Smooth muscle cell (in vitro differentiated cells): ENCODE data around the gene FHIT. TPM values are rescaled to one million over a fixed set of nuclear protein-coding genes. Genes with fewer than 3 reads are reported as not detected.

ENCODE experiments used
- DNase-seq: peaks from one replicate; lab custom pipeline; 2025; ENCODE audit not compliant: unreplicated experiment; lab: John Stamatoyannopoulos, UW
- H2AFZ ChIP-seq: fragments of 200-600 bp; sonication (generic); 2 replicates; pipeline ENCODE4 v1.6.0; 2016; ENCODE audit warnings: antibody characterized with exemption, low read depth, mild to moderate bottlenecking
- H3F3A ChIP-seq: fragments of 200-600 bp; sonication (generic); 2 replicates; pipeline ENCODE4 v1.6.0; 2017; ENCODE audit warnings: antibody characterized with exemption, low read depth
- H3K27ac ChIP-seq: fragments of 200-600 bp; sonication (generic); 2 replicates; pipeline ENCODE4 v1.5.1; 2016; ENCODE audit warnings: low read depth, mild to moderate bottlenecking
- H3K27me3 ChIP-seq: fragments of 200-600 bp; sonication (generic); 2 replicates; pipeline ENCODE4 v1.6.1; 2016; ENCODE audit warnings: low read depth, mild to moderate bottlenecking
- H3K36me3 ChIP-seq: fragments of 200-600 bp; sonication (generic); 2 replicates; pipeline ENCODE4 v1.5.1; 2016; ENCODE audit warnings: low read depth
- H3K4me1 ChIP-seq: fragments of 200-600 bp; sonication (generic); 2 replicates; pipeline ENCODE4 v1.5.1; 2016; ENCODE audit warnings: low read depth
- H3K4me2 ChIP-seq: fragments of 200-600 bp; sonication (generic); 2 replicates; pipeline ENCODE4 v1.6.0; 2016; ENCODE audit warnings: mild to moderate bottlenecking
- H3K4me3 ChIP-seq: fragments of 200-600 bp; sonication (generic); 2 replicates; pipeline ENCODE4 v1.5.1; 2016; ENCODE audit warnings: mild to moderate bottlenecking
- H3K79me2 ChIP-seq: fragments of 200-600 bp; sonication (generic); 2 replicates; pipeline ENCODE4 v1.6.0; 2016; ENCODE audit warnings: low read depth, mild to moderate bottlenecking
- H3K9ac ChIP-seq: fragments of 200-600 bp; sonication (generic); 2 replicates; pipeline ENCODE4 v1.6.0; 2016; ENCODE audit warnings: low read depth
- H3K9me3 ChIP-seq: fragments of 200-600 bp; sonication (generic); replicated peaks from 2 replicates; pipeline ENCODE4 v1.5.1; 2016; ENCODE audit warnings: low read depth
- H4K20me1 ChIP-seq: fragments of 200-600 bp; sonication (generic); 2 replicates; pipeline ENCODE4 v1.6.0; 2016; ENCODE audit warnings: low read depth
- CTCF ChIP-seq: fragments of 200-600 bp; sonication (generic); IDR thresholded peaks from 2 replicates; pipeline ENCODE4 v1.5.1; 2017; ENCODE audit warnings: borderline replicate concordance, mild to moderate bottlenecking, antibody characterized with exemption; ENCODE audit not compliant: insufficient read depth, poor library complexity, severe bottlenecking
- WGBS: methylation state at CpG from one replicate; pipeline ENCODE4 v1.1.7; 2016; ENCODE audit warnings: low lambda C conversion rate; 5-methylcytosine and 5-hydroxymethylcytosine counted together
- polyA plus RNA-seq: library from polyadenylated mRNA; unstranded; fragments of >200 nt; fragmentation: Nextera tagmentation; extraction: Ambion mirVana; gene quantifications from 2 replicates; pipeline ENCODE4 v1.2.1, GENCODE V29; 2016
- total RNA-seq: library from RNA; depleted of rRNA; stranded (reverse); fragments of >200 nt; gene quantifications from 2 replicates; pipeline ENCODE4 v1.2.3, GENCODE V29; 2014

The FHIT gene
- total and polyA plus RNA-seq, 2 experiments from 2014 or later: 5.9 to 6.7 TPM

- H3K36me3 ChIP-seq: no peaks in the 10 kb centered on the region
Observed at GRCh38 chr3:60417576-60417975, 833.7 kb downstream of the FHIT start.

GRCh38 chr3:60414011-60414410 lies 837.2 kb downstream of the FHIT start:
- H4K20me1 ChIP-seq: no peaks in the 10 kb centered on the region
- H3K4me1 ChIP-seq: peaks cover 5% of the 10 kb centered on the region
- DNase-seq: no peak
- 92% methylated on average over 4 of the region's 4 CpGs for WGBS
- H3K36me3 ChIP-seq: no peaks in the 10 kb centered on the region
- H3K4me2 ChIP-seq: no peak overlapping the region
- no peaks in the 10 kb centered on the region for H3K27me3 ChIP-seq
- no peak overlapping the region for H2AFZ ChIP-seq
- no peak for TF ChIP-seq CTCF
- no peaks in the 10 kb centered on the region for H3K9me3 ChIP-seq
- no peaks in the 10 kb centered on the region for H3F3A ChIP-seq
- H3K4me3 ChIP-seq: no peak overlapping the region
- no peak overlapping the region for H3K9ac ChIP-seq
- H3K79me2 ChIP-seq: no peaks in the 10 kb centered on the region
- H3K27ac ChIP-seq: no peak overlapping the region

More at GRCh38 chr3:60417576-60417975, 833.7 kb downstream of the FHIT start:
- Histone ChIP-seq H3K79me2 (no peaks in the 10 kb centered on the region), H3K4me3 (no peak overlapping the region), H3K4me1 (no peaks in the 10 kb centered on the region), H2AFZ (no peak overlapping the region), H3K9me3 (no peaks in the 10 kb centered on the region), H4K20me1 (no peaks in the 10 kb centered on the region), H3K4me2 (no peak overlapping the region), H3F3A (no peaks in the 10 kb centered on the region), H3K27ac (no peak overlapping the region), H3K27me3 (no peaks in the 10 kb centered on the region), H3K9ac (no peak overlapping the region)
- no peak for TF ChIP-seq CTCF
- WGBS: 40% methylated on average over 4 of the region's 4 CpGs
- no peak for DNase-seq

GRCh38 chr3:60413551-60413950 lies 837.7 kb downstream of the FHIT start:
- DNase-seq: no peak
- H3K9me3 ChIP-seq: no peaks in the 10 kb centered on the region
- H3K4me3 ChIP-seq: no peak overlapping the region
- peaks cover 6% of the 10 kb centered on the region for H3K4me1 ChIP-seq
- no peaks in the 10 kb centered on the region for H3K79me2 ChIP-seq
- H3K9ac ChIP-seq: no peak overlapping the region
- H3K36me3 ChIP-seq: no peaks in the 10 kb centered on the region
- no peaks in the 10 kb centered on the region for H3K27me3 ChIP-seq
- WGBS: 97% methylated on average over 1 of the region's 1 CpG
- no peak overlapping the region for H3K4me2 ChIP-seq
- H3F3A ChIP-seq: no peaks in the 10 kb centered on the region
- H3K27ac ChIP-seq: no peak overlapping the region
- H2AFZ ChIP-seq: no peak overlapping the region
- H4K20me1 ChIP-seq: no peaks in the 10 kb centered on the region
- TF ChIP-seq CTCF: no peak

- H3K4me3 ChIP-seq: no peak overlapping the region
- no peaks in the 10 kb centered on the region for H3F3A ChIP-seq
- H3K36me3 ChIP-seq: no peaks in the 10 kb centered on the region
- 90% methylated on average over 4 of the region's 4 CpGs for WGBS
- DNase-seq: no peak
- no peak overlapping the region for H3K4me2 ChIP-seq
- no peaks in the 10 kb centered on the region for H3K79me2 ChIP-seq
- H3K9me3 ChIP-seq: no peaks in the 10 kb centered on the region
- no peak for TF ChIP-seq CTCF
- no peaks in the 10 kb centered on the region for H4K20me1 ChIP-seq
- H3K9ac ChIP-seq: no peak overlapping the region
- no peaks in the 10 kb centered on the region for H3K27me3 ChIP-seq
- H2AFZ ChIP-seq: no peak overlapping the region
- H3K4me1 ChIP-seq: peaks cover 6% of the 10 kb centered on the region
- H3K27ac ChIP-seq: no peak overlapping the region
Observed at GRCh38 chr3:60403866-60404265, 847.4 kb downstream of the FHIT start.
